B cell (primary cell): ENCODE measurements around the gene DNMBP. TPM values are rescaled to one million over a fixed set of nuclear protein-coding genes. Genes with fewer than 3 reads are reported as not detected.

Source experiments
- ATAC-seq: fragments of 200-7000 bp; cut with Tn5 transposase; one replicate; pipeline ENCODE4 v1.10.0; 2021; ENCODE audit warnings: low read depth, mild to moderate bottlenecking, moderate number of reproducible peaks, moderate library complexity
- CTCF ChIA-PET: fragments of 350-600 bp; sonication (Branson Sonifier 250); formaldehyde crosslinking; loops from one replicate; lab custom pipeline; 2021; ENCODE audit warnings: antibody characterized with exemption, inconsistent platforms; lab: Charles Lee
- POLR2A ChIA-PET: fragments of 350-600 bp; sonication (Branson Sonifier 250); formaldehyde crosslinking; loops from one replicate; lab custom pipeline; 2021; ENCODE audit warnings: antibody characterized with exemption; lab: Charles Lee
- DNase-seq: peaks from one replicate; pipeline ENCODE4 v3.0.0; 2013
- H2AFZ ChIP-seq: 2 replicates; pipeline ENCODE4 v1.6.1; 2012; ENCODE audit warnings: mild to moderate bottlenecking, low read depth, low read length; ENCODE audit not compliant: insufficient read depth, poor library complexity, severe bottlenecking
- H3K27ac ChIP-seq, 2 donors: 1 replicate in 1 of 2; 2 replicates in 1 of 2; pipeline ENCODE4 v1.5.1; 2012 to 2013; ENCODE audit warnings: low read length in 2 of 2, mild to moderate bottlenecking in 2 of 2, moderate library complexity in 1 of 2
- H3K27me3 ChIP-seq, 4 experiments: fragments of 200-600 bp in 1 of 4; sonication (generic) in 1 of 4; replicated peaks in 1 of 4; 1 replicate in 2 of 4; 2 replicates in 2 of 4; pipeline versions ENCODE4 v1.6.1 to v1.7.0; 2013 to 2016; ENCODE audit warnings: low read length in 3 of 4, mild to moderate bottlenecking in 2 of 4, mixed read lengths in 1 of 4, moderate library complexity in 1 of 4; ENCODE audit not compliant: insufficient read depth in 4 of 4, control insufficient read depth in 3 of 4; ENCODE audit errors: control extremely low read depth in 1 of 4
- H3K36me3 ChIP-seq, 2 experiments: replicated peaks in 1 of 2; 1 replicate in 1 of 2; 2 replicates in 1 of 2; pipeline versions ENCODE4 v1.6.1 to v1.7.1; 2013; ENCODE audit warnings: low read length in 1 of 2; ENCODE audit not compliant: insufficient read depth in 2 of 2, control insufficient read depth in 1 of 2; ENCODE audit errors: control extremely low read depth in 1 of 2, extremely low read depth in 1 of 2
- H3K4me1 ChIP-seq, 2 donors: fragments of 200-600 bp in 1 of 2; sonication (generic) in 1 of 2; 1 replicate in 1 of 2; 2 replicates in 1 of 2; pipeline versions ENCODE4 v1.5.1 to v1.6.1; 2013 to 2017; ENCODE audit warnings: low read length in 2 of 2; ENCODE audit not compliant: control insufficient read depth in 2 of 2, insufficient read depth in 2 of 2
- H3K4me2 ChIP-seq: replicated peaks from 2 replicates; pipeline ENCODE3; 2012; ENCODE audit warnings: mild to moderate bottlenecking, low read depth, low read length; ENCODE audit not compliant: poor library complexity, severe bottlenecking
- H3K4me3 ChIP-seq, 5 experiments: fragments of 200-600 bp in 1 of 5; sonication (generic) in 1 of 5; 1 replicate in 3 of 5; 2 replicates in 2 of 5; pipeline versions ENCODE4 v1.5.1 to v1.7.0; 2011 to 2016; ENCODE audit warnings: low read length in 4 of 5, mild to moderate bottlenecking in 4 of 5, low read depth in 2 of 5, control low read depth in 1 of 5, moderate library complexity in 1 of 5; ENCODE audit not compliant: insufficient read depth in 1 of 5; ENCODE audit errors: control extremely low read depth in 1 of 5, extremely low read depth in 1 of 5
- H3K79me2 ChIP-seq: fragments of 200-600 bp; sonication (generic); one replicate; pipeline ENCODE4 v1.6.0; 2016; ENCODE audit warnings: low read length; ENCODE audit not compliant: control insufficient read depth, insufficient read depth
- H3K9ac ChIP-seq: fragments of 200-600 bp; sonication (generic); 2 replicates; pipeline ENCODE4 v1.6.1; 2017; ENCODE audit warnings: mild to moderate bottlenecking, low read length, moderate library complexity
- H3K9me3 ChIP-seq, 3 donors: one replicate each; pipeline versions ENCODE4 v1.6.1 to v1.7.1; 2013; ENCODE audit warnings: low read length in 2 of 3; ENCODE audit not compliant: control insufficient read depth in 2 of 3, insufficient read depth in 1 of 3; ENCODE audit errors: control extremely low read depth in 1 of 3
- H4K20me1 ChIP-seq: 2 replicates; pipeline ENCODE4 v1.6.0; 2012; ENCODE audit warnings: mild to moderate bottlenecking, low read length; ENCODE audit not compliant: insufficient read depth, control insufficient read depth, poor library complexity, severe bottlenecking
- H3K27ac Mint-ChIP-seq: one replicate; pipeline ENCODE4 v1.8.0; 2021; ENCODE audit warnings: mixed read lengths
- H3K27me3 Mint-ChIP-seq: one replicate; pipeline ENCODE4 v1.8.0; 2021; ENCODE audit warnings: mixed read lengths
- H3K4me1 Mint-ChIP-seq: one replicate; pipeline ENCODE4 v1.8.0; 2021; ENCODE audit warnings: mixed read lengths
- H3K4me3 Mint-ChIP-seq: one replicate; pipeline ENCODE4 v1.8.0; 2021; ENCODE audit warnings: mixed read lengths
- H3K9me3 Mint-ChIP-seq: one replicate; pipeline ENCODE4 v1.8.0; 2022; ENCODE audit warnings: mixed read lengths; ENCODE audit not compliant: insufficient read depth
- EZH2 ChIP-seq: IDR thresholded peaks from 2 replicates; pipeline ENCODE4 v1.6.1; 2012; ENCODE audit warnings: borderline replicate concordance, low read depth, mild to moderate bottlenecking, moderate library complexity, low read length; ENCODE audit not compliant: insufficient read depth, poor library complexity, severe bottlenecking
- WGBS: methylation state at CpG from one replicate; pipeline ENCODE4 v1.1.5; 2013; ENCODE audit warnings: missing lambda C conversion rate; ENCODE audit not compliant: insufficient coverage; 5-methylcytosine and 5-hydroxymethylcytosine counted together
- intact Hi-C: fragments of 100-400 bp; cut with micrococcal nuclease; formaldehyde crosslinking; loops from one replicate; pipeline ENCODE4 v1.10.0; 2022
- polyA plus RNA-seq: library from polyadenylated mRNA; depleted of rRNA; stranded (reverse); fragments of >200 nt; gene quantifications from 2 replicates; pipeline ENCODE4 v1.2.3, GENCODE V29; 2012
- total RNA-seq, 2 donors: library from RNA; stranded (reverse); fragments of 120-200 nt in 1 of 2; gene quantifications; 1 replicate in 1 of 2; 2 replicates in 1 of 2; pipeline versions ENCODE4 v1.2.3 to v1.2.4, GENCODE V29; 2013 to 2022
- TF ChIP-seq, protein P1 (sequence below): fragments of 200-600 bp; IDR thresholded peaks from one replicate; pipeline ENCODE4 v1.8.0; 2022; ENCODE audit warnings: antibody characterized with exemption, mild to moderate bottlenecking

The DNMBP gene
- total and polyA plus RNA-seq, 2 donors (not counting 1 experiment from before 2014, with no cell fraction given): 12.8 to 22.6 TPM

DNA sequence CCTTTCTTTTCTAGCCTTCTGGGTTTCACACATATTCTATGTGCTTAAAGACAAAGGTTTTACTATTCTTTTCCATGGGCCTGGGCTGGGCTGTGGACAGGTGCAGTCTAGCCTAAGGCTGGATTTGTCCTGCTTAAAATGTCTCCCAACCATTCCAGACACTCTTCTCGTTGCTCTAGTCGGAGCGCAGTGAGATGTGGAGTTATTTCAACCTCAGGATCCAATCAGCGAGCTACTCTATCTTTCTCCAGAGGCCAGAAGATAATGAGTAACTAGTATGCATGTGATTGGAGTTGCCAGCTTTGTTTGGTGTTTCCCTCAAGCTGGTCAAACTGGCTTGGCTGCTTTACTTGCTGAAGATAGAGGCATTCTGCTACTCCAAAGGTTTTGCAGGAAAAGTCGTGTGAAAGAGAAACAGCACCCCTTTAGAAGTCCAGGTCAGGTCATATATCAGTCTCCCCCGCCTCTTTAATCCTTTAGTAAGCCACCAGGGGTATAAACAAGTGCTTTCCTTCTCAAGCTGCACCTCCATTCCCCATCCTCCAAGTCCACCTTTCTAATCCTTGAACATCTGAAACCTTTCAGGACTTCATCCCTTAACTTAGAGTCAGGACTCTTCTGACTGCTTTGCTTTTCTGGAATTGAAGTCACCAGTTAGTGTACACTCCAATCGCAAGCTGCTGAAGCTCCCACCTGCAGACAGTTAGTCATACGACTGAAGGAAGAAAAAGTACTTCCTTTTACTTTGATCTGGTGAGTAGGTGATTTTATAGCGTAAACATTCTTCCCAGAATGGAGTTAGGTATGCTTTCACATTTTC lies 78.8 kb downstream of the DNMBP start:
- Histone ChIP-seq H3K4me2 (no peak overlapping the region), H3K36me3 (peaks cover 4% of the 10 kb centered on the region in 2 experiments), H3K9me3 (no peaks in the 10 kb centered on the region), H4K20me1 (no peaks in the 10 kb centered on the region), H3K79me2 (peaks cover 5% of the 10 kb centered on the region), H3K9ac (no peak overlapping the region), H3K27ac (no peak overlapping the region), H2AFZ (no peak overlapping the region), H3K27me3 (no peaks in the 10 kb centered on the region), H3K4me1 (peaks cover 3 to 4% of the 10 kb centered on the region in 2 donors), H3K4me3 (no peak overlapping the region)
- Mint-ChIP-seq H3K27ac (no peak overlapping the region), H3K4me1 (peaks cover 10% of the 10 kb centered on the region), H3K4me3 (no peak overlapping the region), H3K27me3 (no peaks in the 10 kb centered on the region), H3K9me3 (no peaks in the 10 kb centered on the region)
- WGBS: 96% methylated on average over 2 of the region's 9 CpGs
- ChIA-PET POLR2A (no interaction called here), CTCF (no interaction called here)
- TF ChIP-seq EZH2: no peak
- TF ChIP-seq, protein P1, sequence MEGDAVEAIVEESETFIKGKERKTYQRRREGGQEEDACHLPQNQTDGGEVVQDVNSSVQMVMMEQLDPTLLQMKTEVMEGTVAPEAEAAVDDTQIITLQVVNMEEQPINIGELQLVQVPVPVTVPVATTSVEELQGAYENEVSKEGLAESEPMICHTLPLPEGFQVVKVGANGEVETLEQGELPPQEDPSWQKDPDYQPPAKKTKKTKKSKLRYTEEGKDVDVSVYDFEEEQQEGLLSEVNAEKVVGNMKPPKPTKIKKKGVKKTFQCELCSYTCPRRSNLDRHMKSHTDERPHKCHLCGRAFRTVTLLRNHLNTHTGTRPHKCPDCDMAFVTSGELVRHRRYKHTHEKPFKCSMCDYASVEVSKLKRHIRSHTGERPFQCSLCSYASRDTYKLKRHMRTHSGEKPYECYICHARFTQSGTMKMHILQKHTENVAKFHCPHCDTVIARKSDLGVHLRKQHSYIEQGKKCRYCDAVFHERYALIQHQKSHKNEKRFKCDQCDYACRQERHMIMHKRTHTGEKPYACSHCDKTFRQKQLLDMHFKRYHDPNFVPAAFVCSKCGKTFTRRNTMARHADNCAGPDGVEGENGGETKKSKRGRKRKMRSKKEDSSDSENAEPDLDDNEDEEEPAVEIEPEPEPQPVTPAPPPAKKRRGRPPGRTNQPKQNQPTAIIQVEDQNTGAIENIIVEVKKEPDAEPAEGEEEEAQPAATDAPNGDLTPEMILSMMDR: no peak
- DNase-seq (no peak), ATAC-seq (no peak)
- intact Hi-C loops: no loop called here

DNA sequence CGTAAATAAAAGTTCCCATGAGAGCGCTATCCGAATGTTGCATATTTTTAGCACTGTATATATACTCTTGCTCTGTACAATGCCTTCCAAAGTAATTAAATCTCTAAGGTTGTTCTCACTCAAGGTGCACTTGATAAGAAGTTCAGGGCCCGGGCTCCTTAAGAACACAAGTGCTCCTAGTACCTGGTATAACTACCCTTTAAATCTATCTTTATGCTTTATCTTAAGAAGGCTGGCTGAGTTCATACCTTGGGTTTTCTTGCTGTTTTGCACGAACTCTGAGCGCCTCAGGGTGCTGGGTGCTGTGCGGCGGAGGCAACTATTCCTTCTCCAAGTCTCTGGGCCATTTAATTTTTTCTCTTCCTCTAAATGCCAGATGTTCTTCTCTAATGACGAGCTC lies 80.4 kb downstream of the DNMBP start:
- DNase-seq (no peak), ATAC-seq (no peak)
- Histone ChIP-seq H4K20me1 (no peaks in the 10 kb centered on the region), H3K36me3 (peaks cover 4% of the 10 kb centered on the region in 2 experiments), H2AFZ (no peak overlapping the region), H3K27ac (no peak overlapping the region), H3K27me3 (no peaks in the 10 kb centered on the region), H3K4me1 (peaks cover 3 to 4% of the 10 kb centered on the region in 2 donors), H3K9me3 (no peaks in the 10 kb centered on the region), H3K79me2 (peaks cover 8% of the 10 kb centered on the region), H3K4me3 (no peak overlapping the region), H3K9ac (no peak overlapping the region), H3K4me2 (no peak overlapping the region)
- ChIA-PET POLR2A (no interaction called here), CTCF (no interaction called here)
- Mint-ChIP-seq H3K9me3 (no peaks in the 10 kb centered on the region), H3K4me3 (no peak overlapping the region), H3K27me3 (no peaks in the 10 kb centered on the region), H3K27ac (no peak overlapping the region), H3K4me1 (peaks cover 10% of the 10 kb centered on the region)
- intact Hi-C loops: no loop called here
- no peak for TF ChIP-seq EZH2
- TF ChIP-seq, protein P1: no peak
- WGBS: 100% methylated on average over 1 of the region's 9 CpGs
